ENCODE data around the gene TMEM167B.

DNA sequence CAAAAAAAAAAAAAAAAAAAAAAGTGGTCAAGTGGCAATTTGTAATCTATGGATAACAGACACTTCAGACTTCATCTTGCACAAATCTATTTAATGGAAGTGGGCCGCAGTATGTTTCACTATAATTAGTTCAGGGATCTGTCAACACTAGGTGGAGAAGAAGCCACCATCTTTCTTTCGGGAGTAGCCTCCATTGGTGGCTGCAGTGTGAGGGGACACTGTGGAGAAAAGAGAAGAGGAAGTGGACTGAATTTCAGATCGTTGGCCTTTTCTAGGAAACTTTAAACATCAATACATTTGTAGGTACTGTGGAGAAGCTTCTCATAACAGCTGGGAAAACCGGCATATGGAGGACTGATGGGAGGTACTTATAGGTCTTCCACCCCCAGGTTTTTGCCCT, 15.3 kb downstream of the TMEM167B start:
- TF ChIP-seq, protein P1, sequence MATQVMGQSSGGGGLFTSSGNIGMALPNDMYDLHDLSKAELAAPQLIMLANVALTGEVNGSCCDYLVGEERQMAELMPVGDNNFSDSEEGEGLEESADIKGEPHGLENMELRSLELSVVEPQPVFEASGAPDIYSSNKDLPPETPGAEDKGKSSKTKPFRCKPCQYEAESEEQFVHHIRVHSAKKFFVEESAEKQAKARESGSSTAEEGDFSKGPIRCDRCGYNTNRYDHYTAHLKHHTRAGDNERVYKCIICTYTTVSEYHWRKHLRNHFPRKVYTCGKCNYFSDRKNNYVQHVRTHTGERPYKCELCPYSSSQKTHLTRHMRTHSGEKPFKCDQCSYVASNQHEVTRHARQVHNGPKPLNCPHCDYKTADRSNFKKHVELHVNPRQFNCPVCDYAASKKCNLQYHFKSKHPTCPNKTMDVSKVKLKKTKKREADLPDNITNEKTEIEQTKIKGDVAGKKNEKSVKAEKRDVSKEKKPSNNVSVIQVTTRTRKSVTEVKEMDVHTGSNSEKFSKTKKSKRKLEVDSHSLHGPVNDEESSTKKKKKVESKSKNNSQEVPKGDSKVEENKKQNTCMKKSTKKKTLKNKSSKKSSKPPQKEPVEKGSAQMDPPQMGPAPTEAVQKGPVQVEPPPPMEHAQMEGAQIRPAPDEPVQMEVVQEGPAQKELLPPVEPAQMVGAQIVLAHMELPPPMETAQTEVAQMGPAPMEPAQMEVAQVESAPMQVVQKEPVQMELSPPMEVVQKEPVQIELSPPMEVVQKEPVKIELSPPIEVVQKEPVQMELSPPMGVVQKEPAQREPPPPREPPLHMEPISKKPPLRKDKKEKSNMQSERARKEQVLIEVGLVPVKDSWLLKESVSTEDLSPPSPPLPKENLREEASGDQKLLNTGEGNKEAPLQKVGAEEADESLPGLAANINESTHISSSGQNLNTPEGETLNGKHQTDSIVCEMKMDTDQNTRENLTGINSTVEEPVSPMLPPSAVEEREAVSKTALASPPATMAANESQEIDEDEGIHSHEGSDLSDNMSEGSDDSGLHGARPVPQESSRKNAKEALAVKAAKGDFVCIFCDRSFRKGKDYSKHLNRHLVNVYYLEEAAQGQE (IDR thresholded peaks at IDR 0.05; ENCODE audit: insufficient read depth in 1 of 2, low read depth in 2 of 2, low read length in 1 of 2), result no peak
- TF ChIP-seq, protein P2, sequence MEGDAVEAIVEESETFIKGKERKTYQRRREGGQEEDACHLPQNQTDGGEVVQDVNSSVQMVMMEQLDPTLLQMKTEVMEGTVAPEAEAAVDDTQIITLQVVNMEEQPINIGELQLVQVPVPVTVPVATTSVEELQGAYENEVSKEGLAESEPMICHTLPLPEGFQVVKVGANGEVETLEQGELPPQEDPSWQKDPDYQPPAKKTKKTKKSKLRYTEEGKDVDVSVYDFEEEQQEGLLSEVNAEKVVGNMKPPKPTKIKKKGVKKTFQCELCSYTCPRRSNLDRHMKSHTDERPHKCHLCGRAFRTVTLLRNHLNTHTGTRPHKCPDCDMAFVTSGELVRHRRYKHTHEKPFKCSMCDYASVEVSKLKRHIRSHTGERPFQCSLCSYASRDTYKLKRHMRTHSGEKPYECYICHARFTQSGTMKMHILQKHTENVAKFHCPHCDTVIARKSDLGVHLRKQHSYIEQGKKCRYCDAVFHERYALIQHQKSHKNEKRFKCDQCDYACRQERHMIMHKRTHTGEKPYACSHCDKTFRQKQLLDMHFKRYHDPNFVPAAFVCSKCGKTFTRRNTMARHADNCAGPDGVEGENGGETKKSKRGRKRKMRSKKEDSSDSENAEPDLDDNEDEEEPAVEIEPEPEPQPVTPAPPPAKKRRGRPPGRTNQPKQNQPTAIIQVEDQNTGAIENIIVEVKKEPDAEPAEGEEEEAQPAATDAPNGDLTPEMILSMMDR (IDR thresholded peaks at IDR 0.05), result no peak
- TF ChIP-seq TCF7L2 (IDR thresholded peaks at IDR 0.05; ENCODE audit: low read depth, low read length) (no peak), POLR2AphosphoS5 (IDR thresholded peaks at IDR 0.05; ENCODE audit: low read depth, low read length) (no peak)
